ENCODE measurements around the gene GSG1L.

GSG1L gene

GRCh38 chr16:27929818-27930217 lies 133.7 kb downstream of the GSG1L start:
- no peaks in the 10 kb centered on the region for H3K36me3 Mint-ChIP-seq
- no peak overlapping the region for H3K4me3 Mint-ChIP-seq
- H3K9me3 Mint-ChIP-seq = no peaks in the 10 kb centered on the region
- DNase-seq (ENCODE audit: low spot score in 2 of 2) = no peak
- no peak for ATAC-seq (ENCODE audit: low read depth)
- no peak overlapping the region for H3K27ac Mint-ChIP-seq
- H3K4me1 Mint-ChIP-seq = no peaks in the 10 kb centered on the region
- peaks cover 12% of the 10 kb centered on the region for H3K27me3 Mint-ChIP-seq

- no peak overlapping the region for H3K27ac Mint-ChIP-seq
- H3K27me3 Mint-ChIP-seq = peaks cover 12% of the 10 kb centered on the region
- no peaks in the 10 kb centered on the region for H3K4me1 Mint-ChIP-seq
- H3K9me3 Mint-ChIP-seq = no peaks in the 10 kb centered on the region
- H3K36me3 Mint-ChIP-seq = no peaks in the 10 kb centered on the region
- DNase-seq (ENCODE audit: low spot score in 2 of 2) (no peak), ATAC-seq (ENCODE audit: low read depth) (no peak)
- no peak overlapping the region for H3K4me3 Mint-ChIP-seq
Observed at GRCh38 chr16:27928542-27928941, 135.0 kb downstream of the GSG1L start.

- Mint-ChIP-seq H3K9me3 (no peaks in the 10 kb centered on the region), H3K27ac (no peak overlapping the region), H3K27me3 (peaks cover 12% of the 10 kb centered on the region), H3K4me3 (no peak overlapping the region), H3K36me3 (no peaks in the 10 kb centered on the region), H3K4me1 (no peaks in the 10 kb centered on the region)
- no peak for DNase-seq (ENCODE audit: low spot score in 2 of 2)
- ATAC-seq (ENCODE audit: low read depth) = no peak
Observed at GRCh38 chr16:27927266-27927901, 136.1 kb downstream of the GSG1L start.

- DNase-seq (ENCODE audit: low spot score in 2 of 2) (no peak), ATAC-seq (ENCODE audit: low read depth) (no peak)
- Mint-ChIP-seq H3K36me3 (no peaks in the 10 kb centered on the region), H3K4me1 (no peaks in the 10 kb centered on the region), H3K4me3 (no peak overlapping the region), H3K27ac (no peak overlapping the region), H3K27me3 (peaks cover 16% of the 10 kb centered on the region), H3K9me3 (no peaks in the 10 kb centered on the region)
Observed at GRCh38 chr16:27925612-27926011, 137.9 kb downstream of the GSG1L start.

DNA sequence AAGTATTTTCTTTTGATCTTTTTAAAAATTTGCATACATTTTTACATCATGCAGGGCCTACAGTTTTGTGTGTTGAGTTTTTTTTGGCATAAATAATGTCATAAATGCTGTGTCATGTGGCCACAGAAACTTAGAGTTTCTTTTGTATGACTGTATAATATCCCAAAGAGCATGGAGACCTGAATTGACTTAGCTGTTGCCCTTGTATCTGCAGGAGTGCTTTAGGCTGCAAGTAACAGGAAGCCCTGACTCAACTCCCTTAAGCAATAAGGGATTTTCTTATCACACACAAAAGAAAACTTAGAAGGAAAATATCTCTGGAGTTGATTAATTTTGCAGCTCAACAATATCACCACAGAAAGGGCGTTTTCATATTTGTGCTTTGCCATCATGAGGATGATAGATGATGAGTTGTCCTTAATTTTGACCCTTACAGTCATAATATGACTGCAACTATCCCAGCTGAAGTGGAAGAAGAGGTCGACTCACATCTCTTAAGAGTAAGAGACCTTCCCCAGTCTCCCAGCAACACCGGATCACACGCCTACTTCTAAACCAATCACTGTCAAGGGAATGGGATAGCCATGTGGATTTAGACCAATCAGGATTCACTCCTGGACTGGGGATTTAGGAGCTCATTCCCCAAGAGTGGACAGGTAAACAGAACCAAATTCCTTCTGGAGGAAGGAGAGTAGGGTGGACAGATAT lies 138.9 kb downstream of the GSG1L start:
- Mint-ChIP-seq H3K9me3 (no peaks in the 10 kb centered on the region), H3K4me1 (no peaks in the 10 kb centered on the region), H3K4me3 (no peak overlapping the region), H3K27me3 (peaks cover 14% of the 10 kb centered on the region), H3K27ac (no peak overlapping the region), H3K36me3 (no peaks in the 10 kb centered on the region)
- ATAC-seq (ENCODE audit: low read depth) = no peak
- no peak for DNase-seq (ENCODE audit: low spot score in 2 of 2)

DNA sequence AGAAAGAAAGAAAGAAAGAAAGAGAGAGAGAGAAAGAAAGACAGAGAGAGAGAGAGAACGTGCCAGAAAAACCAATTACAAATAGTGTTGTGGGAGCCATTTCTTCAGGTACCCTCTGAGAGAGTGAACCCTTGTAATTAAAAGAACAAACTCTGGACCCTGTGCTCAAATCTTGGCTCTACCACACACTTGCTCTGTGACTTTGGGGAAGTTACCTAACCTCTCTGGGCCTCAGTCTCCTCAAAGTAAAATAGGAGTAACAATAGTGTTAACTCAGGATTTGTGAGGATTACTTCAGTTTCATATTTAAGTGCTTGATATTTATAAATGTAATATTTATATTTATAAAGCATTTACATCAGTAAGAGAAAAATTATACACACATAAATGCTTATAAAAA lies 139.8 kb downstream of the GSG1L start:
- Mint-ChIP-seq H3K9me3 (no peaks in the 10 kb centered on the region), H3K27me3 (peaks cover 16% of the 10 kb centered on the region), H3K36me3 (no peaks in the 10 kb centered on the region), H3K4me3 (no peak overlapping the region), H3K4me1 (no peaks in the 10 kb centered on the region), H3K27ac (no peak overlapping the region)
- DNase-seq (ENCODE audit: low spot score in 2 of 2) (no peak), ATAC-seq (ENCODE audit: low read depth) (no peak)

GRCh38 chr16:27922433-27922832 lies 141.1 kb downstream of the GSG1L start:
- Mint-ChIP-seq H3K9me3 (no peaks in the 10 kb centered on the region), H3K27me3 (peaks cover 12% of the 10 kb centered on the region), H3K36me3 (no peaks in the 10 kb centered on the region), H3K4me1 (no peaks in the 10 kb centered on the region), H3K4me3 (no peak overlapping the region), H3K27ac (no peak overlapping the region)
- ATAC-seq (ENCODE audit: low read depth) (no peak), DNase-seq (ENCODE audit: low spot score in 2 of 2) (no peak)

DNA sequence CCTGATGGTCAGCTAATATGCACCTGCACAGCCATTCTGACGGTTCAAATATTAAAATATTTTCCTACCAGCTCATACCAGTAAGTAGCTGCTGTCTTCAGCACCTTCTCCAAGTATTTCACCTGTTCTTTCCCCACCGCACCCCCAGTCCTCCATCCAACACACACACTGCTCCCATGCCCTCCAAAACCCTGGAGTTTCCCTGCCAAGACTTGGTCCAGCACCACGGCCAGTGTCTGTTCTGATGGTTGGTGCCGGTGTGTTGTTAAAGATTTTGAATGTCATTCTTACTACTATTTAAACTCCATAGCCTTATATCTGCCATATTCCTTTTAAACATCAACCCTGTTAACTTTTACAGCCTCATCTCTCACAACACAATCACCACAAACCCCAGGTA lies 142.4 kb downstream of the GSG1L start:
- Mint-ChIP-seq H3K27me3 (peaks cover 14% of the 10 kb centered on the region), H3K4me3 (no peak overlapping the region), H3K27ac (no peak overlapping the region), H3K9me3 (no peaks in the 10 kb centered on the region), H3K4me1 (no peaks in the 10 kb centered on the region), H3K36me3 (no peaks in the 10 kb centered on the region)
- DNase-seq (ENCODE audit: low spot score in 2 of 2) (no peak), ATAC-seq (ENCODE audit: low read depth) (no peak)

DNA sequence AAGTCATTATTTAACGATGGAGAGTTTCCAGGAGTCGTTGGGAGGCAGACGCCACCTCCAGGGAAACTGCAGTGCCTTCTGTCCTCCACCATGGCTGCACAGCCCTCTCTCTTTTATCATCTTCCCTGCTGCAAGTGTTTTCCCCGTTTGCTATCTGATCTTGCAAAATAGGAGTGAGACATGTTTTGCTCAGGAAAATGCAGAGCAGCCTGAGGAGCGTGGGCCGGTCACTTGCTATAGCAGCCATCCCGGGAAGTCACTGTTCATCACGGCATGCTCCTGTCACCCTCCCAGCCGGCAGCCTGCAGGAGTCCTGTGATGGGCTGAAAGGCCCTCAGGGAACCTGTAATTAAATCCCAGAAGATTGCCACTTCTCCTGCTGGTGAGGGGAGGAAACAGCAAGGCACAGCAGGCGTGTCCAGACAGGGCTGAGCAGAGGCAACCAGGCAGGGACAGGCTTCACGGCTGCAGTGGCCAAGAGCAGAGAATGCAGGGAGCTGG lies 143.1 kb downstream of the GSG1L start:
- peaks cover 14% of the 10 kb centered on the region for H3K27me3 Mint-ChIP-seq
- H3K27ac Mint-ChIP-seq = no peak overlapping the region
- ATAC-seq (ENCODE audit: low read depth) (no peak), DNase-seq (ENCODE audit: low spot score in 2 of 2) (no peak)
- no peaks in the 10 kb centered on the region for H3K9me3 Mint-ChIP-seq
- no peaks in the 10 kb centered on the region for H3K4me1 Mint-ChIP-seq
- no peak overlapping the region for H3K4me3 Mint-ChIP-seq
- H3K36me3 Mint-ChIP-seq = no peaks in the 10 kb centered on the region

DNA sequence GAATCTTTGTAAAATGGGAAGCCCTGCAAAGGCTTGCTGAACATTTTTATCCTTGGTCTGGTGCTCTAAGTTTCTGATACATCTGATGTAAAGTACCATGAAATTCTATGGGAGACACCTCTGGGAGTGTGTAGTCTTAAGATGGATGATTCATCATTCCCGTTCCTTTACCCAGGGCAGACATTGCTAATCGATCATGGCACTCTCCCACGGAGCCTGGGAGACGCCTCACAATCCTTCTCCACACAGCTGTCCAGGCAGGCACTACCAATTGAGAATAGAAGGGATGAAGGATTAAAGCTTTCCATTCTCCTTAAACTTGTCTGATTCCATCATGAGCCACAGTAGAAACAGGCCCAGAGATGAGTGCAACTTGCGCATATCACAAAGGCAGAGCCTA lies 144.8 kb downstream of the GSG1L start:
- Mint-ChIP-seq H3K4me1 (no peaks in the 10 kb centered on the region), H3K27me3 (peaks cover 13% of the 10 kb centered on the region), H3K36me3 (no peaks in the 10 kb centered on the region), H3K9me3 (no peaks in the 10 kb centered on the region), H3K4me3 (no peak overlapping the region), H3K27ac (no peak overlapping the region)
- ATAC-seq (ENCODE audit: low read depth) = no peak
- no peak for DNase-seq (ENCODE audit: low spot score in 2 of 2)

- H3K27me3 Mint-ChIP-seq = peaks cover 13% of the 10 kb centered on the region
- ATAC-seq (ENCODE audit: low read depth) = no peak
Observed at GRCh38 chr16:27917949-27918348, 145.6 kb downstream of the GSG1L start.

DNA sequence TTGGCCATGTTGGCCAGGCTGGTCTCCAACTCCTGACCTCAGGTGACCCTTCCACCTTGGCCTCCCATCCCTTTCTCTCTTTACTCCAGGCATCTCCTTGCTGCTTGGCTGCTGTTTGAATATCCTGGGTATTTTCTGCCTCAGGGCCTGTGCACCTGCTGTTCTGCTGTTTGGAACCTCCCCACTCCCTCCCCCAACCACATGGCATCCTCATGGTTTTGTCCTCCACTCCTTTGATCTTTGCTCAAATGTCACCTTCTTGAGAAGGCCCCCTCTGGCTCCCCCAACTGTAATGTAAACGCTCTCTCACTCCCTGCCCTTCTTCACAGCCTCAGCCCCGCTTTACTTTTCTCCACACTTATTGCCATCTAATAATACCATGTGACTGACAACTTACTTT lies 152.0 kb downstream of the GSG1L start:
- H3K36me3 Mint-ChIP-seq = no peaks in the 10 kb centered on the region
- peaks cover 11% of the 10 kb centered on the region for H3K27me3 Mint-ChIP-seq
- no peak overlapping the region for H3K27ac Mint-ChIP-seq
- H3K9me3 Mint-ChIP-seq = peaks cover 1% of the 10 kb centered on the region
- H3K4me1 Mint-ChIP-seq = no peaks in the 10 kb centered on the region
- DNase-seq (ENCODE audit: low spot score in 2 of 2) (no peak), ATAC-seq (ENCODE audit: low read depth) (no peak)
- no peak overlapping the region for H3K4me3 Mint-ChIP-seq

More at GRCh38 chr16:27917949-27918348, 145.6 kb downstream of the GSG1L start:
- no peaks in the 10 kb centered on the region for H3K4me1 Mint-ChIP-seq
- DNase-seq (ENCODE audit: low spot score in 2 of 2) = no peak
- H3K27ac Mint-ChIP-seq = no peak overlapping the region
- no peaks in the 10 kb centered on the region for H3K36me3 Mint-ChIP-seq
- no peaks in the 10 kb centered on the region for H3K9me3 Mint-ChIP-seq
- no peak overlapping the region for H3K4me3 Mint-ChIP-seq

DNA sequence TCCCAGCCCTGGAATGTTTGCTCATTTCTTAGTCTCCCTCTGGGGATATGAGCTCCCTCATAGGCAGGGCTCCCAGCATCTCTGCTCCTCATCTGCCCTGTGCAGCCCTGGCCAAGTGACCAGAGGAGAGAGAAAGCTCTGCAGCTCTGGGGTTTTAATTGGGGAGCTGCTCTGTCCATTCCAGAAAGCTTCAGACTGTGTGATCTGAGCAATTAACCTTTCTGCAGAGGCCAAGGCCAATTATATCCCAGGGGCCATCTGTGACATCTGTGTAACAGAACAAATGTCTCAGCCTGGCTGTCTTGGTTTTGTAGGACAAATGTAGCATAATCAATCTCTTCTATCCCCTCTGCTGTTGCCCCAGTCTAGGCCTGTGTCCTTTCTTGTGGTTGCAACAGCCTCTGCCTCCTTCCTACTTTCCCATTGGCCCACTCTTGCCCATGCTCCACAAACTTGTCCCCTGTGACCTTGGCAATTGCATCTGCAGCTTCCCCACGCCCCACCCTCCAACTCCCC lies 156.0 kb downstream of the GSG1L start:
- DNase-seq (ENCODE audit: low spot score in 2 of 2) = no peak
- H3K4me1 Mint-ChIP-seq = no peaks in the 10 kb centered on the region
- no peak overlapping the region for H3K27ac Mint-ChIP-seq
- ATAC-seq (ENCODE audit: low read depth) = no peak
- H3K4me3 Mint-ChIP-seq = no peak overlapping the region
- H3K9me3 Mint-ChIP-seq = peaks cover 1% of the 10 kb centered on the region
- no peaks in the 10 kb centered on the region for H3K36me3 Mint-ChIP-seq
- H3K27me3 Mint-ChIP-seq = peaks cover 21% of the 10 kb centered on the region

GRCh38 chr16:27906883-27907282 lies 156.6 kb downstream of the GSG1L start:
- no peak for DNase-seq (ENCODE audit: low spot score in 2 of 2)
- Mint-ChIP-seq H3K27ac (no peak overlapping the region), H3K4me3 (no peak overlapping the region), H3K27me3 (peaks cover 22% of the 10 kb centered on the region), H3K36me3 (no peaks in the 10 kb centered on the region), H3K4me1 (no peaks in the 10 kb centered on the region), H3K9me3 (peaks cover 1% of the 10 kb centered on the region)
- ATAC-seq (ENCODE audit: low read depth) = no peak

Data from memory B cell (primary cell).